Measurements from ENCODE around the gene LAMC2.

DNA sequence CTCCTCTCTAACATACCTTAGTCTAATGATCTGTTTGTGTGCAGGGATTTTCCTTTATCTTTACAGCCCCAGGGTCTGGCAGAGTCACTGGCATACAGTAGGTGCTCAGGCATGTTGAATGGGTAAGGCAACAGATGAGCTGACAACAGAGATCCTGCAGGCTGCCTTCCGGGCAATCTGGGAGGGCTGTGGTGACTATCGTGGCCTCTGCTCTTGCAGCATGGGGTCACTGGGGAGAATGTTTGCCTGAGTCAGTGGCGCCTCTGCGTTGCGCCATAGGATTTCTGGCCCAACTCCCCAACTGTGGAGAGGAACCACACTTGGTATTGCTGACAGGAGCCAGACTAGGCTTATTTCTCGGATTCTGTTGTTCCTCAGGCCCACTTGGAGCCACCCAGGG, 93.8 kb downstream of the LAMC2 start:
- no peak for TF ChIP-seq RAD51 (IDR thresholded peaks at IDR 0.05; ENCODE audit: borderline replicate concordance, low read depth)
- TF ChIP-seq CBX5 (IDR thresholded peaks at IDR 0.05; ENCODE audit: borderline replicate concordance, low read depth) = no peak
- no peak for TF ChIP-seq BDP1 (IDR thresholded peaks at IDR 0.05; ENCODE audit: insufficient read depth, insufficient read length)
- no peak for TF ChIP-seq JUND (IDR thresholded peaks at IDR 0.05; ENCODE audit: borderline replicate concordance, low read depth, low read length)
- TF ChIP-seq JUND (tag; IDR thresholded peaks at IDR 0.05; ENCODE audit: borderline replicate concordance, low read depth, low read length) = no peak
- no peak for TF ChIP-seq ZNF174 (CRISPR knock-in tag; IDR thresholded peaks at IDR 0.05)
- TF ChIP-seq, protein P1, sequence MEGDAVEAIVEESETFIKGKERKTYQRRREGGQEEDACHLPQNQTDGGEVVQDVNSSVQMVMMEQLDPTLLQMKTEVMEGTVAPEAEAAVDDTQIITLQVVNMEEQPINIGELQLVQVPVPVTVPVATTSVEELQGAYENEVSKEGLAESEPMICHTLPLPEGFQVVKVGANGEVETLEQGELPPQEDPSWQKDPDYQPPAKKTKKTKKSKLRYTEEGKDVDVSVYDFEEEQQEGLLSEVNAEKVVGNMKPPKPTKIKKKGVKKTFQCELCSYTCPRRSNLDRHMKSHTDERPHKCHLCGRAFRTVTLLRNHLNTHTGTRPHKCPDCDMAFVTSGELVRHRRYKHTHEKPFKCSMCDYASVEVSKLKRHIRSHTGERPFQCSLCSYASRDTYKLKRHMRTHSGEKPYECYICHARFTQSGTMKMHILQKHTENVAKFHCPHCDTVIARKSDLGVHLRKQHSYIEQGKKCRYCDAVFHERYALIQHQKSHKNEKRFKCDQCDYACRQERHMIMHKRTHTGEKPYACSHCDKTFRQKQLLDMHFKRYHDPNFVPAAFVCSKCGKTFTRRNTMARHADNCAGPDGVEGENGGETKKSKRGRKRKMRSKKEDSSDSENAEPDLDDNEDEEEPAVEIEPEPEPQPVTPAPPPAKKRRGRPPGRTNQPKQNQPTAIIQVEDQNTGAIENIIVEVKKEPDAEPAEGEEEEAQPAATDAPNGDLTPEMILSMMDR (IDR thresholded peaks at IDR 0.05 in 2 of 3, conservative IDR thresholded peaks at IDR 0.05 in 1 of 3; ENCODE audit: insufficient read depth in 2 of 3, low read depth in 1 of 3, low read length in 3 of 3) = no peak
- TF ChIP-seq TCF3 (CRISPR knock-in tag; IDR thresholded peaks at IDR 0.05) = no peak
- no peak for TF ChIP-seq KLF10 (CRISPR knock-in tag; IDR thresholded peaks at IDR 0.05)
